Endometrial microvascular endothelial cells (primary cell): Measurements from ENCODE around the gene DNAJC16. TPM values are rescaled to one million over a fixed set of nuclear protein-coding genes. Genes with fewer than 3 reads are reported as not detected.

Source experiments
- in situ Hi-C: cut with HindIII; loops from 2 replicates; pipeline ENCODE4 v1.10.0; 2017; ENCODE audit warnings: low sequenced_read_pairs, low pct_unique_long_range_greater_than_20kb; ENCODE audit errors: inconsistent ontology term
- total RNA-seq: library from RNA; depleted of rRNA; stranded (reverse); fragments of >200 nt; gene quantifications from one replicate; pipeline ENCODE4 v1.2.3, GENCODE V29; 2015; ENCODE audit errors: inconsistent ontology term

Gene DNAJC16
- total RNA-seq, 1 donor from 2014 or later, result 26.4 TPM

DNA sequence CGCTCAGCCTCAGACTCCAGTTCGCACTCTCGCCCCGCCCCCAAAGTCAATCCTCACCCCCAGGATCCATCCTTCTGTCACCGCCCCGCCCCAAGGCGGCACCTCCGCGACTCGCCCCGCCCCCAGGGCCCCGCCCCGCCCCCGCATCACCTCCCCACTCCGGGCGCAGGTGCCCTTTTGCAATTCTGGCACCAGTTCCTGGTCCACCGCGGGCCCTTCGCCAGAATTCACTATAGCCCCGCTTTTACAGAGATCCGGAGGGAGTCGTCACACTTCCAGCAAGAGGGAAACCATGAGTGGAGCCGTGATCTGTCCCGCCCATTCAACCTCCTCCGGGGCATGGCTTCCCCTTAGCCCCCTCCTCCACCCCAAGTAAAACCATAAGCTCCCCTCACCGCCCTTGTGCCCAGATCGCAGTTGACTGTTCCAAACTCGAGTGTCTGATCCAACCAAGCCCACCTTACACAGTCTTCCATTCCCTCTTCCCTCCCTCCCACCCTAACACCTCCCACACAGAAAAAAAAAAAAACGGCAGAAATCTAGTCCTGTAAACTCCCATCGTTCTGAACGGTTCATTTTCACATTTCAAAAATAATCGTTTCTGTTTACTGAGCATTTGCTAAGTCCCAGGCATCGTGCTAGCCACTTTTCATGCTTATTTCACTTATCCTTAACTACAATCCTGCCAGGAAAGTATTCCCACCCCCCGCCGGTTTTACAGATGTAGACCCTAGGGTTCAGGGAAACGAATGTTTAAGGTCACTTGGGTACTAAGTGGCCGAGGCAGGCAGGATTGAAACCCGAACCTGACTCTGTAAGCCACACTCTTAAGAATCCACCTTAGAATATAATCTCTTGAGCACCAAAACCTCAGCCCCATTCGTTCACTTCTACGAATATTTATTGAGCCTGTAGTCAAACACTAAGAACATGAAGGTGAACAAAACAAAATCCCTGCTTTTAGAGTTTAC lies 1.3 kb upstream of the DNAJC16 start:
- in situ Hi-C loops, result no loop called here

DNA sequence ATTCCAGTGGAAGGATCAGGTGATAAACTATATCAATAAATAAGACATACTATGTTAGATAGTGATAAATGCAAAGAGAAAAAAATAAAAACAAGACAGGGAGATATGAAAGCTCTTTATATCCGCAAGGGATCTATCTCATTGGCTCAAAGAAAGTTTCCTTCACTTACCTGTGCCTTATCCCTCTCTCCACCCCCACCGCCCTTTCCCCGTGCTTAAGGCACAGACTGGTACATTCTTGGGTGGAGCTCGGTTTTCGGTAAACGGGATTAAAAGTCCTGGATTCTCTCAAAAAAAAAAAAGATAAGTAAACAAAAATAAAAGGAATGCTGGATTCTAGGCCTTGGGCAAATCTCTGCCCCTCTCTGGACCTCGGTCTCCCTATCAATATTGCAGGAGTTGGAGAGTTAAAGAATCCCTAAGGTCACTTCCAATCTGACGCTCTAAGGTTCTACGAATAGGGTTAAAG lies 593 bp upstream of the DNAJC16 start:
- in situ Hi-C loops, result no loop called here

DNA sequence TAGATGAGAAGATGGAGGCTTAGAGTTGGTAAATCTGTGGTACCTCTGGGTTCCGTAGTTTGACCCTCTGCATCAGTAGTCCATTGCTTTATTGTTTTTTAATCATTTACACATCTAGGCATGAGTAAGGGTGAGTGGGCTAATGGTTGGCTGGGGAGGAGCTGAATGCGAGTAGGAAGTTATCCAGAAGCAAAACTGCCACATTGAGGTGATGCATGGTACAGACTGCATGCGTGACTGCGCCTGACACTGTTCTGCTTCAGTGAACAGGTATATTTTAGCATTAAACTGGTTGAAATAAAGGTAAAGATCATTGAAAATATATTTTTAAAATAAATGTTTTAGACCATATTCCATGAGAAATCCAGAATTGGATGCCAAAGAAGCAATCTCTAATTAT lies 4.4 kb downstream of the DNAJC16 start:
- in situ Hi-C loops, result no loop called here

DNA sequence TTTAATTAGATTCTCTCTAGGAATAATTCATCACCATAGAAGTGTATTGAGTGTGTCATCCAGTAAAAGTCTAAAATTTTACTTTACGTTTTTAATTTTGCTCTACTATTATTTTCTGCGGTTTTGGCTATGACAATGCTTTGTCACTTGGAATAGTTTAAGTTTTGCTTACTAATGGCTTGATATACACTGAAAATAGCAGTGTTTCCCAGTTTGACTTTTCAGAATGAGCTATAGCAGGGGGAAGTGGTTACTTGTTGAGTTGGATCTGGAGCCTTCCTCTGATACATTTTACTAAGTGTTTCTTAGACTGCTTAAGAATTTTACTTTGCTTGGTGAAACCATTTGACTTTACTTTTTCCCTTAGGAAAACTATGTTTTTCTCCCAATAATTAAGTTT lies 5.0 kb downstream of the DNAJC16 start:
- in situ Hi-C loops, result no loop called here

DNA sequence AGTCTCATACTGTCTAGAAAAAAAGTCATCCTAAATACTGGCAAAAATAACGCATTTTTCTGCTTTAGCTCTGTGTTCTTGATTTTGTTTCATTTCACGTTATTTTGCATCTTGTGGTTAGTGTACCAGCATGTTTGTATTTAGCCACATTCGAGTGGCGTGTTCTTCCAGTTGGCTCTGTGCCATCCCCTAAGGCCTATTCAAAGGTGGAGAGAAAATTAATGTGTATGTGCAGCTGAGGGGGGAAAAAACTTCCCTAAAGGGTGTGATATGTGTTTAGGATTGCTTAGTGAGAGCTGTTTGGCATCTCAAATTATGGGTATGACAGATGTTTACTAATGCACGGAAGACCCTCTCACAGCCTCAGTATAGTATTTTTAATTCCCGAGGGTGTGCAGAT lies 12.1 kb downstream of the DNAJC16 start:
- in situ Hi-C loops, result no loop called here

DNA sequence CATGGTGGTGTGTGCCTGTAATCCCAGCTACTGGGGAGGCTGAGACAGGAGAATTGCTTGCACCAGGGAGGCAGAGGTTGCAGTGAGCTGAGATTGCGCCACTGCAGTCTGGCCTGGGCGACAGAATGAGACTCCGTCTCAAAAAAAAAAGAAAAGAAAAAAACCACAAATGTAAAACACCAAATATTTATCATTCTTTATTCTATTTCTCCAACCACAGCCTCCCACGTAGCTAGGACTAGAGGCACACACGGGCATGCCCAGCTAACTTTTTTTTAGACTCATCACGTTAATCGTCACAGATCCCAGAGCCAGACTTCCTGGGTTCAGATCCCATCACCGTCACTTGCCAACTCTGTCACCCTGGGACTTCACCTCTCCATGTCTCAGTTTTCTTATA lies 13.5 kb downstream of the DNAJC16 start:
- in situ Hi-C loops, result no loop called here

DNA sequence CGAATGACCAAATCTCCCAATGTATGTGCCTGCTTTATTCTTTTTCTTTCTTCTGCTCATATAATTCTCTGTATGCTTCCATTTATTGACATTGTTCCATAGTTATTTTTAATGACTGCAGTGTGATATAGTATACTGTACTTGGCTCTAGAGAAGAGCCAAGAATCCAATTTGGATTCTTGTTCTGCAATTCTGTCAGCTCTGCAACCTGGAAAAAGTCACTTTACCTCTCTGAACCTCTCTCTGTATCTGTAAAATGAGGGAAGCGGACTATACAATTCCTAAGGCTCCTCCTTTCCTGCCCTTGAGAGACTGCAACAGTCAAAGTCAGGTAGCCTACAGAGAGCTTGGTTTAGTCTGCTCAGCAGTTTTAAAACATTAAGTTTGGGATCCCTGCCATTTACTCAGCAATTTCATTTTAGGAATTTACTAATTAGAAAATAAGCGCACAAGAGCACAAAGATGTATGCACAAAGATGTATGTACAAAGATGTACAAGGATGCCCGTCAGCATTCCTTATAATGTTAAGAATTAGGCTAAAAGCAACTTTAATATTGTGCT lies 14.7 kb downstream of the DNAJC16 start:
- in situ Hi-C loops, result no loop called here

DNA sequence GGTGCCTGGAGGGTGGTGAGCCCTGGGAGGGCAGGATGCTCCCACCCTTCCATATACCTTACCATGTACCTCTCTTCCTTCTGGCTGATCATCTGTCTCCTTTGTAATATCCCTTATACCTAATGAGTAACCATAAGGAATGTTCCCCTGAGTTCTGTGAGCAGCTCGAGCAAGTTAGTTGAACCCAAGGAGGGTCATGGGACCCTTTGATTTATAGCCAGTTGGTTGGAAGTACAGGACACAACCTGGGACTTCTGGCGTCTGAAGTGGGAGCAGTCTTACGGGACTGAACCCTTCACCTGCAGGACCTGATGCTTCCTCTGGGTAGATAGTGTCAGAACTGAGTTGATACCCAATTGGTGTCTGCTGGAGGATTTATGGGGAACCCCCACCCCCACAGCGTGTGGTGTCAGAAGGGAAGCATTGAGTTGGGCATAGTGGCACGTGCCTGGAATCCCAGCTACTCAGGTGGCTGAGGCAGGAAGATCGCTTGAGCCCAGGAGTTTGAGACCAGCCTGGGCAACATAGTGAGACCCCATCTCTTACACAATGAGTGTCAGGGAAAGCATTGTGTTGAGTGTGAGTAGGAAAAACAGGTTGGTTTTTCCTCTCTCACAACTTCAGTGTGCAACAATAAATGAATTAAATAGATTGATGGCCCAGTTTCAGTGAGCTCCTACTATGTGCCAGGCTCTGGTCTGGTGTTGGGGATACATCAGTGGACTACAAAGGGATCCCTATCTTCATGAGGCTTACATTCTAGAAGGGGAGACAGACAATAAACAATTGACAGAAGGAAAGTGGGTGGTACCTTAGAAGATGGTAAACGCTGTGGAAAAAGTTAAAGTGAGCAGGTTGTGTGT lies 16.0 kb downstream of the DNAJC16 start:
- in situ Hi-C loops, result no loop called here

DNA sequence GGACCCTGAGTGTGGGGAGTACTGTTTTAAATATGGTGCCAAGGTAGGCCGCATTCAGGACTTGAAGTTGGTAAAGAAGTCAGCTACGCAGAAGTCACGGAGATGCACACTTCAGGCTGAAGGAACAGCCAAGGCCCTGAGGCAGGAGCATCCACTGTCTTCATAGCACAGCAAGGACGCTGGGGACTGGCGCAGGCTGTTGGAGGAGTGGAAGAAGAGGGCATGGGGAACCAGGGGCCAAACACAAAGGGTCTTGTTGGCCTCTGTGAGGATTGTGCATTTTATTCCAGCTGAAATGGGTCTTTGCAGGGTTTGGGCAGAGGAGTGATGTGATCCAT lies 16.6 kb downstream of the DNAJC16 start:
- in situ Hi-C loops, result no loop called here

DNA sequence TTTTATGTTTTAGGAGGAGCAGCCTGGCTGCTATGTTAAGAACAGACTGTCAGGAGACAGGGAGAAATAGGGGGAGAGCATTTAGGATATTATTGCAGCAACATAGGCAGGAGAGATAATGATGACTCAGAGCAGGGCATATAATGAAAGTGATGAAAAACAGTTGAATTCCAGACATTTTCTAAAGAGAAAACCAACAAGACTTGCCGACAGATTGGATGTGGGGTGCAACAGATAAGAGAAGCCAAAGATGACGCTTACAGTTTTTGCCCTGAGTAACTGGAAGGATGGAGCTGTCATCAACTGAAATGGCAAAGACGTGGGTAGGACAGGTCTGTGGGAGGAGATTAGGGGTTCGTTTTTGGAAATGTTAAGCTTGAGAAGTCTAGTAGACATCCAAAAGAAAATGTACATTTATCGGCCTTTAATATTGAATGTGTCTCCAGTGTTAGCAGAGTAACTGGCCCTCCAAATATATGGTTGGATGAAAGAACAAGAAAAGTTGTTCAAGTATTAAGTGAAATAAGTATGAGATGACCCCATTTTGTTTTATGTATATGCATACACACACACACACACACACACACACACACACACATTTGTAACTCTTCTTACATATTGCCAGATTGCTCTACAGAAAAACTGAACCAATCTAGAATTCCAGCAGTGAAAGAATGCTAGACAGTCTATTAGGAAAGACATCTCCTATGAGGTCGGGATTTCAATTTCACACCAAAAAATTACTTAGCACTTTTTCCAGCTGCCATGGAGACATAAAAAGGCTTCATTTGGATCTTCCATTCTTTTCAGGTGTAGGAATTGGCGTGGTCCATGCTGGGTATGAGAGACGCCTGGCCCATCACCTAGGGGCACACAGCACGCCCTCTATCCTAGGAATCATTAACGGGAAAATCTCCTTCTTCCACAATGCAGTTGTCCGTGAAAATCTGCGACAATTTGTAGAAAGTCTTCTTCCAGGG lies 17.2 kb downstream of the DNAJC16 start:
- in situ Hi-C loops, result no loop called here

DNA sequence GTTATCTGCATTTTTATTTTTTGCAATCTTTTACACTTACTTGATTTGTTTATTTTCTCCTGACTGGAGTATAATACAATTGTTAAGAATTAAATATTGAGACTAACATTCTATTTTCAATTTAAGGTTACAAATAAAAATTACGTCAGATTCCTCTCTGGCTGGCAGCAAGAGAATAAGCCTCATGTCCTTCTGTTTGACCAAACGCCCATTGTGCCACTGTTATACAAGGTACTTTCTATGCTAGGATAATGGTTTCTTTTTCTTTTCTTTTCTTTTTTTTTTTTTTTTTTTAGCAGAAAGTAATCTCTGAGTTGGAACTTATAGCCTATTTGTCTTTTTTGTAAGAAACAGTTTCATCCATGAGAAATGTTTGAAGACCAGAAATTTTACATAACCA lies 20.0 kb downstream of the DNAJC16 start:
- in situ Hi-C loops, result no loop called here

DNA sequence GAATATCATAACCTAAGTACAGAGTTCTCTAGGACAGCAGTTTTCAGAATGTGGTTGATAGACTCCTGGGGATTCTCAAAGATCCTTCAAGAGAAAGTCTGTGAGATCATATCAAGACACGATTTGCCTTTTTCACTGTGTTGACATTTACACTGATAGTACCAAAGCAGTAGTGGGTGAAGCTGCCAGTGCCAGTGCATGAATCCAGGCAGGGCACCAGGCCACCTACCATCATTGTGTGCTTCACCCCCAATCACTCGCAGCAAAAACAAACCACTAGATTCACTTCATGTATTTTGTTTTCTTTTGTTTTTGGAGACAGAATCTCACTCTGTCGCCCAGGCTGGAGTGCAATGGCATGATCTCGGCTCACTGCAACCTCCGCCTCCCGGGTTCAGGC lies 23.9 kb downstream of the DNAJC16 start:
- in situ Hi-C loops, result no loop called here

DNA sequence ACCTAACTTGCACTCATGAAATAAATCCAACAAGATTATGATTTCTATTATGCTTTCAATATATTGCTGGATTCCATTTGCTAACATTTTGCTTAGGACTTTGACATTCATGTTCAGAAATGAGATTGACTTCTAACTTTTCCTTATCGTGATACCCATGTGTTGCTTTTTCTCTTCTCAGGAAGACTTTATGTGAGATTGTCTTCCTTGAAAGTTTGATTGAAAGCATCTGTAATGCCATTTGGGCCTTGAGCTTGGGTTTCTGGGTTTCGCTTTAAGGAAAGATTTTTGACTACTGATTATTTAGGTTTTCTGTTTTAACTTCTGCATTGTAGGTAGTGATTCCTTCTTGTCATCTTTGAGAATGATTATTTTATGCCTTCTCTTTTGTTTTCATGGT lies 30.4 kb downstream of the DNAJC16 start:
- in situ Hi-C loops, result no loop called here

DNA sequence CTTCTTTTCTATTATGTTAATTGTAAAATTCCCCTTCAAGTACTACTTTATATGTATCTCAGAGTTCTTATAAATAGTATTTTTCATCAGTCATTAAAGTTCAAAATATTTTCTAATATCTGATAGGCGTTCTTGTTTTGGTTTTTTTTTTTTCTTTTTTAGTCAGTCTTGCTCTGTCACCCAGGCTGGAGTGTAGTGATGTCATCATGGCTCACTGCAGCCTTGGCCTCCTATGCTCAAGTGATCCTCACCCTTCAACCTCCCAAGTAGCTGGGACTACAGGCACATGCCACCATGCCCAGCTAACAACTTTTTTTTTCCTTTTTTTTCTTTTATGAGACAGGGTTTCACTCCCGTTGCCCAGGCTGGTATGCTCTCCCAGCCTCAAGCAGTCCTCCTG lies 30.9 kb downstream of the DNAJC16 start:
- in situ Hi-C loops, result no loop called here

DNA sequence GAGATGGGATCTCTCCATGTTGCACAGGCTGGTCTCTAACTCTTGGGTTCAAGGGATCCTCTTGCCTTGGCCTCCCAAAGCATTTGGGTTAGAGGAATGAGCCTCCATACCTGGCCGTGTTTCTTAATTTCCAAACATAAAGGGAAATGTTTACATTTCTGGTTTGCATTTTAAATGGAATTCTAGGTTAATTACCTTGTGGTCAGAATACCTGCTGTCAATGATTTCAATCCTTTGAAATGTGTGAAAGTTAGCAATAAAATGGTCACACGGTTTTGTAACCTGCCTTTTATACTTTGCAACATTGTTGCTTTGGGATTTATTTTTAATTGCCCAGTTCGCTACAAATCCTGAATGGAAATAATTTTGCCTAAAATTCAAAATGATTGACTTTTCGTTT lies 31.9 kb downstream of the DNAJC16 start:
- in situ Hi-C loops, result no loop called here

DNA sequence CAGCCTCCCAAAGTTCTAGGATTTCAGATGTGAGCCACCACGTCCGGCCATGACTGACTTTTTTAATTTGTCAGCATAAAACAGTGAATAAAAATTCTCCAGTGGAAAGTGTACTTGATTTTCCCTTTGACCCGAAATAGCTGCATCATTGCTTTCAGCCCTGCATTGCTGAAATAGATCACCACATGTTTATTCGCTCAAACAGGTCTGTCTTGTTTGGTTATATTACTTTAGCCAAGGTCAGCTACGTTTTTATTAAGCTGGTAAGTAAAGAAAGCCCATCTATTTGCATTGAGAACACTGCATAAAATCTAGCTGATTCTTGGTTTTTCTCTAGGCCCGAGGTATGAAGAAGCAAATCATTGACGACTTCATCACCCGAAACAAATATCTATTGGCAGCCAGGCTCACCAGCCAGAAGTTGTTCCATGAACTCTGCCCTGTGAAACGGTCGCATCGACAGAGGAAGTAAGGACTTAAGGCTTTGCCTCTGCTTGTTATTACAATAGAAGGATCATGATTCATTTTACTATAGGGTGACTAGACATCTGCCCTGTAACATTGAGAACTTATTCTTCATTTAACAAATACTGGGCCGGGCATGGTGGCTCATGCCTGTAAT lies 32.7 kb downstream of the DNAJC16 start:
- in situ Hi-C loops, result no loop called here

DNA sequence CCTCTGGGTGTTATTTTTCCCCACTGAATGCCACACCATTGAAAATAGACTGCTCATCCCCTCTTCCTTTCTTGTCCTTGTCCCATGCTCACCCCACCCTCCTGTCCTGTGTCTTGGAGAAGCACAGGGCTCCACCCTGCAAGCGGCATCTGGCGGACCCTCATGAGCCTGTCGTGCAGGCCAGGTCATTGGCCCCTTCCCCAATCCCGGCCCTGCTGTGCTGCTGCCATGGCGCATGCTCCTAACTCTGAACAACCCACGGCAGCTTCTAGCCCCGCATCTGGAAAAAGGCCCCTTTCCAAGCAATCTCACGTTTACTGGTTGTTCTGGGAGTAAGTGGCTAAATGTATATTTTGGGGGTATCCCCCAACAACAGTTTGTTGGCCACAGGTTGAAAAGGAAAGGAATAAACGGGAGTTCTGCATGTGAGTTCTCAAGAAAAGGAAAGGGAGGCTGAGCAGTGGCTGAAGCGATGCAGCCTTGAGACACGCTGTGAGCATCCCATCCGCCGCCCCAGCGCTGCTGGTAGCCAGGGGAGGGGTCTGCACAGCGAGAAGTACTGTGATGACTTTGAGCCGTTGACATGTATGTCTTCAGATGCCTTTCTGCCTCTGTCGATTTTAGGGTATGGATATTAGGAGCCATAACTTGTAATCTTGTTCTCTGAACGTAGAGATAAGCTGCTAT lies 41.9 kb downstream of the DNAJC16 start:
- in situ Hi-C loops, result no loop called here

DNA sequence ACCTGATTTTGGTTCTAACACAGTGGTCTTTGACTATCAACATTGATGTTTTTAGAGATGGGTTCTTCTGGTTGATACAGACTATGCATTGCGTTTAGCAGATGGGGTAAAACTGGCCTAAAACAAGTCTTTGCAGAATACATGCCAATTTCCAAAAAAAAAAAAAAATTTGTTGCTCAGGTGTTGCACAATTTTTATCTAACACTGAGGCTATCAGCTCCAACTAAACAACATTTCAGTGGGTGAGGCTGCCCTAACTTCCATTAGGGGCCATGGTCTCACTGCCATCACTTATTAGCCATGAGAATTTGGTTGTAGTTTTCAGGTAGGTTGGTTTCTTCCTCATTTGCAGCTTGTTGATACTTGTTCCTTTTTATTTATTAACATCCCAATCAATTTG lies 44.2 kb downstream of the DNAJC16 start:
- in situ Hi-C loops, result no loop called here
